SK-N-SH treated with all-trans-retinoic acid at 6 μM for 48 hours (cell line): Measurements from ENCODE around the gene LRRC8C.

Source experiments
- ESRRG ChIP-seq: fragments of 250-450 bp; sonication (Bioruptor Pico); IDR thresholded peaks from 2 replicates; pipeline ENCODE4 v1.6.1; 2021; ENCODE audit warnings: mild to moderate bottlenecking
- GLIS3 ChIP-seq: fragments of 250-450 bp; sonication (Bioruptor Pico); IDR thresholded peaks from 2 replicates; pipeline ENCODE4 v1.5.0; 2020; ENCODE audit warnings: mild to moderate bottlenecking, moderate library complexity
- PPARA ChIP-seq: fragments of 250-450 bp; sonication (Bioruptor Pico); IDR thresholded peaks from 2 replicates; pipeline ENCODE4 v1.5.0; 2020; ENCODE audit warnings: mild to moderate bottlenecking, borderline replicate concordance
- SNAI2 ChIP-seq: fragments of 250-450 bp; sonication (Bioruptor Pico); IDR thresholded peaks from 2 replicates; pipeline ENCODE4 v1.5.0; 2020; ENCODE audit warnings: mild to moderate bottlenecking, moderate library complexity
- TCF4 ChIP-seq: fragments of 250-450 bp; sonication (Bioruptor Pico); IDR thresholded peaks from 2 replicates; pipeline ENCODE4 v1.8.0; 2021; ENCODE audit warnings: mild to moderate bottlenecking, moderate library complexity, borderline replicate concordance
- ZC3H10 ChIP-seq: fragments of 250-450 bp; sonication (Bioruptor Pico); IDR thresholded peaks from 2 replicates; pipeline ENCODE4 v1.5.1; 2021; ENCODE audit warnings: mild to moderate bottlenecking, moderate library complexity
- ZFP30 ChIP-seq: fragments of 450-650 bp; formaldehyde crosslinking; IDR thresholded peaks from 2 replicates; pipeline ENCODE4 v1.5.0; 2022; ENCODE audit warnings: mild to moderate bottlenecking, moderate library complexity
- TF ChIP-seq, protein P1 (sequence below): fragments of 250-450 bp; sonication (Bioruptor Pico); IDR thresholded peaks from 2 replicates; pipeline ENCODE4 v1.8.0; 2020; ENCODE audit warnings: mild to moderate bottlenecking, moderate library complexity, borderline replicate concordance

DNA sequence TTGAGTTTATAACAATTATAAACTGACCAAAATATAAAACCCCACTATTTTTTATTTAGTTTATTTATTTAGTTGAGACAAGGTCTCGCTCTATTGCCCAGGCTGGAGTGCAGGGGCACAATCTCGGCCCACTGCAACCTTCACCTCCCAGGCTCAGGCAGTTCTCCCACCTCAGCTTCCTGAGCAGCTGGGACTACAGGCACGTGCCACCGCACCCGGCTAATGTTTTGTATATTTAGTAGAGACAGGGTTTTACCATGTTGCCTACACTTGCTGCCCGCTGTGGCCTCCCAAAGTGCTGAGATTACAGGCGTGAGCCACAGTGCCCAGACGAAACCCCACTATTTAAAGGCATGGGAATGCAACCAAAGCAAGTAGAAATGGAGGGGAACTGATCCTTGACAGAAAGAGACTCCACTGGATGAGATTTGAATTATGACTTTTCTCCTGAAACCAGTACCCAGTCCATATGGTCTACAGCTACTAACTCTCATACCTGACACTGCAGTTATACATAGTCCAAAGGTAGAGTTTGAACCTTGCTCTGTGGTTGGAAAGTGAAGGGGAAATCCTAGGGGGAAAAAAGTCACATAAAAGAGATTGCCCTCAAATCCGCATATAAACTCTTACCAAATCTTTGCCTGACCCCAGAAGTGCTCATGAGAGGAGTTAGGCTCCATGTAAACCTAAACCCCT, 11.3 kb downstream of the LRRC8C start:
- TF ChIP-seq ZFP30 (CRISPR knock-in tag): no peak
- no peak for TF ChIP-seq ZC3H10 (CRISPR knock-in tag)
- no peak for TF ChIP-seq SNAI2 (CRISPR knock-in tag)
- TF ChIP-seq, protein P1, sequence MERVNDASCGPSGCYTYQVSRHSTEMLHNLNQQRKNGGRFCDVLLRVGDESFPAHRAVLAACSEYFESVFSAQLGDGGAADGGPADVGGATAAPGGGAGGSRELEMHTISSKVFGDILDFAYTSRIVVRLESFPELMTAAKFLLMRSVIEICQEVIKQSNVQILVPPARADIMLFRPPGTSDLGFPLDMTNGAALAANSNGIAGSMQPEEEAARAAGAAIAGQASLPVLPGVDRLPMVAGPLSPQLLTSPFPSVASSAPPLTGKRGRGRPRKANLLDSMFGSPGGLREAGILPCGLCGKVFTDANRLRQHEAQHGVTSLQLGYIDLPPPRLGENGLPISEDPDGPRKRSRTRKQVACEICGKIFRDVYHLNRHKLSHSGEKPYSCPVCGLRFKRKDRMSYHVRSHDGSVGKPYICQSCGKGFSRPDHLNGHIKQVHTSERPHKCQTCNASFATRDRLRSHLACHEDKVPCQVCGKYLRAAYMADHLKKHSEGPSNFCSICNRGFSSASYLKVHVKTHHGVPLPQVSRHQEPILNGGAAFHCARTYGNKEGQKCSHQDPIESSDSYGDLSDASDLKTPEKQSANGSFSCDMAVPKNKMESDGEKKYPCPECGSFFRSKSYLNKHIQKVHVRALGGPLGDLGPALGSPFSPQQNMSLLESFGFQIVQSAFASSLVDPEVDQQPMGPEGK (CRISPR knock-in tag): no peak
- TF ChIP-seq GLIS3 (CRISPR knock-in tag): no peak
- TF ChIP-seq TCF4: no peak
- TF ChIP-seq ESRRG (CRISPR knock-in tag): no peak
- no peak for TF ChIP-seq PPARA
